Thoracic aorta (tissue), 2 donors: ENCODE data around the gene NT5C1A. TPM values are rescaled to one million over a fixed set of nuclear protein-coding genes. Genes with fewer than 3 reads are reported as not detected.

Source experiments
- ATAC-seq: fragments of 150-250 bp; one replicate; pipeline ENCODE4 v1.8.0; 2017; ENCODE audit warnings: low read depth; ENCODE audit not compliant: insufficient number of reproducible peaks, low FRiP score
- DNase-seq: peaks from one replicate; pipeline ENCODE4 v3.0.0-alpha.2; 2020; ENCODE audit warnings: low spot score
- H3K27ac ChIP-seq, 2 donors: fragments of 200-600 bp; sonication (generic); 1 replicate in 1 of 2; 2 replicates in 1 of 2; pipeline ENCODE4 v1.5.1; 2016; ENCODE audit warnings: mild to moderate bottlenecking in 2 of 2, moderate library complexity in 2 of 2
- H3K27me3 ChIP-seq: fragments of 200-600 bp; sonication (generic); replicated peaks from 2 replicates; pipeline ENCODE4 v1.6.0; 2016; ENCODE audit warnings: mild to moderate bottlenecking; ENCODE audit not compliant: insufficient read depth
- H3K36me3 ChIP-seq: fragments of 200-600 bp; sonication (generic); one replicate; pipeline ENCODE4 v1.5.1; 2016
- H3K4me1 ChIP-seq, 2 donors: fragments of 200-600 bp; sonication (generic); 1 replicate in 1 of 2; 2 replicates in 1 of 2; pipeline versions ENCODE4 v1.5.1 to v1.6.0; 2016; ENCODE audit warnings: low read depth in 2 of 2, mild to moderate bottlenecking in 1 of 2; ENCODE audit not compliant: control insufficient read depth in 1 of 2
- H3K4me3 ChIP-seq: fragments of 200-600 bp; sonication (generic); 2 replicates; pipeline ENCODE4 v1.5.1; 2016; ENCODE audit warnings: mild to moderate bottlenecking
- H3K9me3 ChIP-seq: fragments of 200-600 bp; sonication (generic); 2 replicates; pipeline ENCODE4 v1.5.1; 2016
- total RNA-seq, 2 donors: library from RNA; depleted of rRNA; stranded (reverse); fragments of >200 nt; gene quantifications; one replicate each; pipeline versions ENCODE4 v1.1.0 to v1.2.3, GENCODE V29; 2016
- TF ChIP-seq, protein P1 (sequence below): fragments of 200-600 bp; sonication (generic); IDR thresholded peaks from one replicate; pipeline ENCODE4 v1.5.1; 2019; ENCODE audit warnings: antibody characterized with exemption

NT5C1A gene
- total RNA-seq, 2 donors from 2014 or later: 2.8 TPM; not detected in 1

DNA sequence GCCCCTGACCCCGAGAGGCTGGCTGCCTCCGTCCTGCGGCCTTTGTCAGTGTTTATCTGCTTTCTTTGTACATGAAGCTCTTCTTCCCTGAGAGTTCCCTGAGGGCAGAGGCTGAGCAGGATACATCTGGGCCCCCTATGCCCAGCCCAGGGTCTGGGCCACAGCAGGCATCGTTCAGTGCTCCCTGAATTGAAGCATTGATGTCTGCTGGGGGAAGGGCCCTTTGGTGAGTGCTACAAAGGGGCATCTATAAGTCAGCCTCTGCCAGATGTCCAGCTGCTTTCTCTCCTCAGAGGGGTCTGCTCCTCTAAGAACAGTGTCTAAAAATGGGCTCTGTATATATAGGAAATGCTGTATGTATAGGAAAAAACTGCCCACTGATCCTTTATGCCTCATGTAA is 34.5 kb downstream of the NT5C1A start:
- H3K27me3 ChIP-seq: no peaks in the 10 kb centered on the region
- peak overlapping the region; percentile 86 for H3K4me3 ChIP-seq
- DNase-seq: no peak
- no peaks in the 10 kb centered on the region for H3K9me3 ChIP-seq
- peak overlapping the region; percentile 88 to 90 for H3K27ac ChIP-seq
- H3K36me3 ChIP-seq: peaks cover 1% of the 10 kb centered on the region
- H3K4me1 ChIP-seq: peaks cover 11 to 85% of the 10 kb centered on the region in 2 donors
- ATAC-seq: no peak
- TF ChIP-seq, protein P1, sequence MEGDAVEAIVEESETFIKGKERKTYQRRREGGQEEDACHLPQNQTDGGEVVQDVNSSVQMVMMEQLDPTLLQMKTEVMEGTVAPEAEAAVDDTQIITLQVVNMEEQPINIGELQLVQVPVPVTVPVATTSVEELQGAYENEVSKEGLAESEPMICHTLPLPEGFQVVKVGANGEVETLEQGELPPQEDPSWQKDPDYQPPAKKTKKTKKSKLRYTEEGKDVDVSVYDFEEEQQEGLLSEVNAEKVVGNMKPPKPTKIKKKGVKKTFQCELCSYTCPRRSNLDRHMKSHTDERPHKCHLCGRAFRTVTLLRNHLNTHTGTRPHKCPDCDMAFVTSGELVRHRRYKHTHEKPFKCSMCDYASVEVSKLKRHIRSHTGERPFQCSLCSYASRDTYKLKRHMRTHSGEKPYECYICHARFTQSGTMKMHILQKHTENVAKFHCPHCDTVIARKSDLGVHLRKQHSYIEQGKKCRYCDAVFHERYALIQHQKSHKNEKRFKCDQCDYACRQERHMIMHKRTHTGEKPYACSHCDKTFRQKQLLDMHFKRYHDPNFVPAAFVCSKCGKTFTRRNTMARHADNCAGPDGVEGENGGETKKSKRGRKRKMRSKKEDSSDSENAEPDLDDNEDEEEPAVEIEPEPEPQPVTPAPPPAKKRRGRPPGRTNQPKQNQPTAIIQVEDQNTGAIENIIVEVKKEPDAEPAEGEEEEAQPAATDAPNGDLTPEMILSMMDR: no peak

DNA sequence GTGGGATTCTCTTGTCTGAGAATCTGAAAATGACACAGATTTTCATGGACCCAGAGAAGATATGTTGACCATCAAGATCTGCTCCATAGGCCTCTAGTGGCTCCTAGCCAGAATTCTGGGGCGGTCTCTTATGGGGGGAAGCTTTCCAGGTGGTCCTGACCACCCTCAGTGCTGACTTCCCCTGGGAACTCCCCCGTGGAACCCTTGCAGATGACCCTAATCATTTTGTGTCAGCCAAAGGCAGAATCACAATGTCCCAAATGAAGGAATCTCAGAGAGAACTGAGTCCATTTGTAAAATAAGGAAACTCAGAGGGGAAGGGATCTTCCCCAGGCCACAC is 36.1 kb downstream of the NT5C1A start:
- no peaks in the 10 kb centered on the region for H3K9me3 ChIP-seq
- peak overlapping the region; percentile 86 for H3K4me3 ChIP-seq
- H3K27me3 ChIP-seq: no peaks in the 10 kb centered on the region
- H3K27ac ChIP-seq: peak overlapping the region; percentile 78 to 90
- DNase-seq (no peak), ATAC-seq (no peak)
- peaks cover 9 to 85% of the 10 kb centered on the region in 2 donors for H3K4me1 ChIP-seq
- TF ChIP-seq, protein P1: no peak
- peaks cover 16% of the 10 kb centered on the region for H3K36me3 ChIP-seq

DNA sequence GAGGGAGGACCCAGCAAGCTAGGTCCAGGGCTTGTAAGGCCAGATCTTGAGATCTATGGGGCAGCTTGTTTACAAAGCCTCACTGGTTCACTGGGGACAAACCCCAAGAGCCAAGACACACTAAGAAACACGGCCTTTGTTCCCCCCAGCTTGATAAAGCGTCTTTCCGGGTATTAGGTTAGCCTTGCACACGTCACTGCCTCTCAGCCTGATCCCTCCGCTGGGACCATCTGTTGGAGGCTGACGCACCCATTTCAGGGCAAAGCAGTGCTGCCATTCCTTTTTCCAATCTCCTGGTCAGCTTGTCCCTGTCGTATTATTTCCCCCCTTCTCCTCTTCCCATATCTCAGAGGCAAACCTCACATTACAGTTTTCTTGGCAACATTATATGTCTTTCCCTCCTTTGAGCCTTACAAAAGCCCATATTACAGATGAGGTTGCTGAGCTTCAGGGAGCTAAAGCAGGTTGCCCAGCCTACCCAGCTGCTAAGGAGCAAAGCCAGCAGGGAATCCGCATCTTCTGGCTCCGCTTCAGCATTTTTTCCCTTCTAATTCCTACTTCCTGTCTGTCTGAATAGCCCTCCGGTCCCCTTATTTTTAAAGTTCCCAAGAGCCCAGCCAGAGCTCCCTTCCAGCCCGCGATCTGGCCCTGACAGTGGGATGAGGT is 36.6 kb downstream of the NT5C1A start:
- Histone ChIP-seq H3K4me1 (peaks cover 9 to 83% of the 10 kb centered on the region in 2 donors), H3K36me3 (peaks cover 21% of the 10 kb centered on the region), H3K9me3 (no peaks in the 10 kb centered on the region), H3K27me3 (no peaks in the 10 kb centered on the region), H3K27ac (peak overlapping the region; percentile 78 to 90), H3K4me3 (peak overlapping the region; percentile 86)
- DNase-seq (no peak), ATAC-seq (no peak)
- TF ChIP-seq, protein P1: no peak

DNA sequence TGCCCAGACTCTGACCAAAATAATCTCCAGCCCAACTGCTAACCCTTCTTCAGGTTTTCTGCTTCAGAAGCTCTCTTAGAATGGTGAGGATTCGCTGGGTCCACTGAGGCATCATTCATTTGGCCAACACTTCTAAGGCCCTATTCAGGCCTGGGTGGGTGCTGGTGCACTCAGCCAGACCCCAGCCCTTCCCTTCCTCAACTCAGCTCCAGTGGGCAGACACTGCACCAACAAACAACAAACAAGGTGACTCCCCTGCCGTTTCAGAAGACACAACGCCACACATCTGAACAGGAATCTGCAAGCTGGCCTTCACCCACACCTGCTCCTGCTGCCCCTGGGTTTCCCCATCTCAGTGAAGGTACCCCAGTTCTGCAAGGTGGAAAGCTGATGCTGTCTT is 38.5 kb downstream of the NT5C1A start:
- no peaks in the 10 kb centered on the region for H3K27me3 ChIP-seq
- no peak for ATAC-seq

DNA sequence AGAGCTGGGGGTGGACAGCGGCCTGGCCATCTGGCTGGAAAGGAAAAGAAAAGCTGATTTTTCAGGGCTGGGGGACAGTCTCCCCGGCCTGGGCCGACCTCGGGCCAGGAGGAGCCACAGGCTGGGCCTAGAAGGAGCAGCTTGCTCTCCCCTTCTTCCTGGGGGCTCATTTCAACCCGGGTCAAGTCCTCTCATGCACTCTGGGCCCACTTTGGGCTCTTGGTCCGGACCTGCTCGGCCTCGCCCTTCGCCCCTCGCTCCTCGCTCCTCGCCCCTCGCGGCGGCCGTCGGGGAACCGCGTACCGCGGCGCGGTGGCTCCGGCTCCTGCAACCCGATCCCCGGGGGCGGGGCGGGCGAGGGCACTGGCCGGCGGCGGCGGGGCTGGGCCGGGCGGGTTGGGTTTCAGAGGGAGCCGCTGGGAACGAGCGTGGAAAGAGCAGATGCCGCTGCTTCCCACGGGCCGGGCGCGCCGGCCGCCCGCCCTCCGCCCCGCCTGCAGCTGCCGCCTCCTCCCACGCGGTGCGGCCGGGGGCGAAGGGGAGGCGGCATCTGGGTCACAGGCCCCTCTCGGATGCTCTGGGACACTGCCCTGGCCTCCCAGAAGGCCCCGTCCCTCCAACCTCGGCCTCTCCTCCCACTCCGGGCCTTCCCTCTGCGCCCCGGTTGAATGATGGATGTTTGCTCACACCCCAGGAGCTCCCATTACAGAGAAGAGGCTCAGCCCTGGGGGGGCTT is 39.1 kb downstream of the NT5C1A start:
- H3K4me3 ChIP-seq: peak overlapping the region; percentile 67
- TF ChIP-seq, protein P1: no peak
- peaks cover 43% of the 10 kb centered on the region for H3K36me3 ChIP-seq
- no peak for ATAC-seq
- DNase-seq: no peak
- H3K27me3 ChIP-seq: no peaks in the 10 kb centered on the region
- H3K4me1 ChIP-seq: peaks cover 9 to 78% of the 10 kb centered on the region in 2 donors
- no peaks in the 10 kb centered on the region for H3K9me3 ChIP-seq
- peak overlapping the region; percentile 78 to 90 for H3K27ac ChIP-seq

More for the DNA sequence above, 38.5 kb downstream of the NT5C1A start:
- no peak for DNase-seq
- Histone ChIP-seq H3K4me3 (peak overlapping the region; percentile 67), H3K4me1 (peaks cover 9 to 78% of the 10 kb centered on the region in 2 donors), H3K27ac (peak overlapping the region; percentile 78 to 90), H3K36me3 (peaks cover 41% of the 10 kb centered on the region), H3K9me3 (no peaks in the 10 kb centered on the region)
- TF ChIP-seq, protein P1: no peak
